Activated CD4-positive, alpha-beta T cell treated with anti-CD3 and anti-CD28 coated beads, Interleukin-2, Interleukin-4, amounts not matched to agents 100 ng/mL and 50 ng/mL, durations not matched to agents 16 hours and 8 hours (primary cell): ENCODE data around the gene IL24.

Experiments used
- DNase-seq: peaks from one replicate; pipeline ENCODE4 v3.0.0-alpha.2; 2020; ENCODE audit warnings: low spot score

Gene IL24

DNA sequence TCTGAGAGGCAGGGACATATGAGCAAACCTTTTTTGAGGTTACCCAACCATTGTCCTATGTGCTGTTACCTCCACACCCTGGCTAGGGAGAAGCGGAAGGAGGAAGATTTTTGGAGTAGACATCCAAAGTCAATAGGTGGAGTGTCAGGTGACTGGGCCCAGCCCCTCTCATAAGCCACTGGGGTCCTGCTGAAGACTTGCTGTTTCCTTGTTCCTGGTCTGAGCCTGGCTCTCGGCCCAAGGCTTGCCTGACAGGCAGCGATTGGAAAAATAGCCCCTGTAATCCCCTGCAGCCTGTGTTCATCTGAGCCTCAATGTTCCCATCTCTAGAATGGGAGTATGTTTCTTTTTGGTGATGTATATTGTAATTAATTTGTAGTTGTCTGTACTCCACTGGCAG, 55.9 kb downstream of the IL24 start:
- no peak for DNase-seq

DNA sequence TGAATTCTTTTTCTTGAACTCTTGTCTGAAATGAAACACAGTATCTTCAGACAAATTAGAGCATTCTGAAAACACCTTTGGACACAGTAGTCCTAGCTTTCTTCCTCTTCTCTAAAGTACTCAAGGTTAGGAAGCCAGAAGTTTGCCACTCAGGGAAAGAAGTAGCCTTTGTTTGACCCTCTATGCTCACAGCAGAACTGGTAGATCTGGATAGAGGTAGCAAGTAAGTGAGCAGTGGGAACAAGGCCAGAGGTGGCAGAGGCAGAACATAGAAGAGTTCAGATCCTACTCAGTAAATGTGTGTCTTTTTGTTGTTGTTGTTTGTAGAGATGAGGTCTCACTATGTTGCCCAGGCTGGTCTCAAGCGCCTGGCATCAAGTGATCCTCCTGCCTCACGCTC, 56.4 kb downstream of the IL24 start:
- DNase-seq = no peak
